GM18498 (cell line): Measurements from ENCODE around the gene PDSS2.

Experiments
- ATAC-seq: cut with Tn5 transposase; IDR thresholded peaks from one replicate; pipeline ENCODE4 v1.9.1; 2021; ENCODE audit warnings: mild to moderate bottlenecking, moderate library complexity; ENCODE audit not compliant: unreplicated experiment

PDSS2 gene

DNA sequence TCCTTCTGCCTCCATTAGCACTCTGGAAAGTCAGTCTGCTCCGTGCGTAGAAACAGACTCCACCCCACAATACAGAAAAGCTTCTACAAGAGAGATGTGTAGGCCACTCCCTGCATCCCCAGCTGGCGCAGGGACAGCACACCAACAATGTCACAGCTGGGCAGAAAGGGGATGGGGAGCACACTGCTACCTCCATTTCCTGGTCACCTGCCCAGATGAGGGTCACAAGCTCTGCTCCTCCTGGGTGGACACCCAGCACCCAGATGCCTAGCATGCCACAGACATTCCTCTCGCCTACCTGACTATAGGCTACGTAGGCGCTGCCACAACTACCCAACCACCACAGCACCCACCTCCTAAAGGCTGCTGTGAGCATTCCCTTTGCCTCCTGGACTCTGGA lies 356.3 kb downstream of the PDSS2 start:
- no peak for ATAC-seq
